MM.1S (cell line): ENCODE data around the gene PRKCA.

Source experiments
- DNase-seq: peaks from one replicate; pipeline ENCODE4 v3.0.0-alpha.2; 2015
- H2AFZ ChIP-seq: fragments of 300-600 bp; sonication (generic); 2 replicates; pipeline ENCODE4 v1.6.0; 2016; ENCODE audit warnings: antibody characterized with exemption, low read length
- H3F3A ChIP-seq: fragments of 300-600 bp; sonication (generic); 2 replicates; pipeline ENCODE4 v1.6.1; 2016; ENCODE audit warnings: mild to moderate bottlenecking, antibody characterized with exemption, low read length, moderate library complexity, mixed read lengths; ENCODE audit not compliant: insufficient read depth
- H3K27ac ChIP-seq: fragments of 300-600 bp; sonication (generic); 2 replicates; pipeline ENCODE4 v1.5.1; 2016; ENCODE audit warnings: mild to moderate bottlenecking, low read length
- H3K27me3 ChIP-seq: fragments of 300-600 bp; sonication (generic); replicated peaks from 2 replicates; pipeline ENCODE4 v1.6.0; 2016; ENCODE audit warnings: low read length; ENCODE audit not compliant: insufficient read depth
- H3K36me3 ChIP-seq: fragments of 300-600 bp; sonication (generic); replicated peaks from 2 replicates; pipeline ENCODE4 v1.6.1; 2016; ENCODE audit warnings: mild to moderate bottlenecking, low read length, mixed read lengths; ENCODE audit not compliant: insufficient read depth
- H3K4me1 ChIP-seq: fragments of 300-600 bp; sonication (generic); 2 replicates; pipeline ENCODE4 v1.6.1; 2016; ENCODE audit warnings: low read length, mixed read lengths
- H3K4me2 ChIP-seq: fragments of 300-600 bp; sonication (generic); 2 replicates; pipeline ENCODE4 v1.6.0; 2016; ENCODE audit warnings: low read depth, low read length
- H3K4me3 ChIP-seq: fragments of 300-600 bp; sonication (generic); 2 replicates; pipeline ENCODE4 v1.5.1; 2016; ENCODE audit warnings: low read length, mixed read lengths
- H3K79me2 ChIP-seq: fragments of 300-600 bp; sonication (generic); 2 replicates; pipeline ENCODE4 v1.6.1; 2016; ENCODE audit warnings: mixed run types, low read length, mixed read lengths
- H3K9ac ChIP-seq: fragments of 300-600 bp; sonication (generic); 2 replicates; pipeline ENCODE4 v1.6.1; 2016; ENCODE audit warnings: low read length, mixed read lengths
- H3K9me2 ChIP-seq: fragments of 300-600 bp; sonication (generic); replicated peaks from 2 replicates; pipeline ENCODE4 v1.6.1; 2016; ENCODE audit warnings: mild to moderate bottlenecking, low read length, mixed read lengths; ENCODE audit not compliant: insufficient read depth
- H3K9me3 ChIP-seq: fragments of 300-600 bp; sonication (generic); replicated peaks from 2 replicates; pipeline ENCODE4 v1.6.1; 2016; ENCODE audit warnings: mild to moderate bottlenecking, low read length, mixed read lengths; ENCODE audit not compliant: insufficient read depth
- H4K20me1 ChIP-seq: fragments of 300-600 bp; sonication (generic); 2 replicates; pipeline ENCODE4 v1.6.1; 2016; ENCODE audit warnings: mild to moderate bottlenecking, low read length, moderate library complexity, mixed read lengths; ENCODE audit not compliant: insufficient read depth
- EZH2 ChIP-seq: fragments of 300-600 bp; sonication (generic); optimal IDR thresholded peaks from 2 replicates; pipeline ENCODE3; 2017; ENCODE audit warnings: low read depth, mild to moderate bottlenecking, antibody characterized with exemption, low read length, mixed read lengths
- EZH2phosphoT487 ChIP-seq: fragments of 300-600 bp; sonication (generic); IDR thresholded peaks from 2 replicates; pipeline ENCODE4 v1.6.1; 2018; ENCODE audit warnings: antibody characterized with exemption, low read length
- TF ChIP-seq, protein P1 (sequence below): fragments of 300-600 bp; sonication (generic); IDR thresholded peaks from 2 replicates; pipeline ENCODE4 v1.5.1; 2016; ENCODE audit warnings: antibody characterized with exemption, low read length, mixed read lengths

Gene PRKCA

DNA sequence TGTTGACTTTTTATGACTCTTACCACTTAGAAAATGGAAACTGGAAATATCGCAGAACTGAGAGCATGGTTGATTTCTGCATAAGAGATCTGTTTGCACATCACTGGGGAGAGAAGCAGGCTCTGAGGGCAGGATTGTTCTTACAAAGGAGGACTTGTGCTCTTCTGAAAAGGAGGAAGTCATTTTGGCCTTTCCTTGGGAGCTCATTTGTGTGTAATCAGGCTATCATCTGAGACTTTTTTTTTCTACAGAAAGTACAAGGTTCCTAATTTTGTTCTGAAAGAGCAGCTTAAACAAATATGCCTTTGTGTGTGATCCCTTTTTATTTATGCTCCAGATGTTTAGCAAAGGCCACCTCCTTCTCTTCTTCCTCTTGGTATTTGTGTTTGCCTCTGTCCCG, 386.8 kb downstream of the PRKCA start:
- H2AFZ ChIP-seq = no peak overlapping the region
- TF ChIP-seq, protein P1, sequence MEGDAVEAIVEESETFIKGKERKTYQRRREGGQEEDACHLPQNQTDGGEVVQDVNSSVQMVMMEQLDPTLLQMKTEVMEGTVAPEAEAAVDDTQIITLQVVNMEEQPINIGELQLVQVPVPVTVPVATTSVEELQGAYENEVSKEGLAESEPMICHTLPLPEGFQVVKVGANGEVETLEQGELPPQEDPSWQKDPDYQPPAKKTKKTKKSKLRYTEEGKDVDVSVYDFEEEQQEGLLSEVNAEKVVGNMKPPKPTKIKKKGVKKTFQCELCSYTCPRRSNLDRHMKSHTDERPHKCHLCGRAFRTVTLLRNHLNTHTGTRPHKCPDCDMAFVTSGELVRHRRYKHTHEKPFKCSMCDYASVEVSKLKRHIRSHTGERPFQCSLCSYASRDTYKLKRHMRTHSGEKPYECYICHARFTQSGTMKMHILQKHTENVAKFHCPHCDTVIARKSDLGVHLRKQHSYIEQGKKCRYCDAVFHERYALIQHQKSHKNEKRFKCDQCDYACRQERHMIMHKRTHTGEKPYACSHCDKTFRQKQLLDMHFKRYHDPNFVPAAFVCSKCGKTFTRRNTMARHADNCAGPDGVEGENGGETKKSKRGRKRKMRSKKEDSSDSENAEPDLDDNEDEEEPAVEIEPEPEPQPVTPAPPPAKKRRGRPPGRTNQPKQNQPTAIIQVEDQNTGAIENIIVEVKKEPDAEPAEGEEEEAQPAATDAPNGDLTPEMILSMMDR = no peak
- TF ChIP-seq EZH2phosphoT487 (no peak), EZH2 (no peak)
- no peaks in the 10 kb centered on the region for H3K4me1 ChIP-seq
- no peaks in the 10 kb centered on the region for H3K9me2 ChIP-seq
- H3K36me3 ChIP-seq = no peaks in the 10 kb centered on the region
- no peaks in the 10 kb centered on the region for H3K27me3 ChIP-seq
- H3K9me3 ChIP-seq = no peaks in the 10 kb centered on the region
- H3K79me2 ChIP-seq = no peaks in the 10 kb centered on the region
- no peak overlapping the region for H3K4me2 ChIP-seq
- no peak overlapping the region for H3K9ac ChIP-seq
- H3K4me3 ChIP-seq = no peak overlapping the region
- no peak for DNase-seq
- no peaks in the 10 kb centered on the region for H4K20me1 ChIP-seq
- no peak overlapping the region for H3K27ac ChIP-seq
- H3F3A ChIP-seq = no peaks in the 10 kb centered on the region

- H3K9me2 ChIP-seq = no peaks in the 10 kb centered on the region
- no peak for DNase-seq
- no peak overlapping the region for H3K4me3 ChIP-seq
- H3K9ac ChIP-seq = no peak overlapping the region
- H3K4me1 ChIP-seq = no peaks in the 10 kb centered on the region
- no peaks in the 10 kb centered on the region for H3K36me3 ChIP-seq
- no peaks in the 10 kb centered on the region for H3K9me3 ChIP-seq
- H3K27me3 ChIP-seq = no peaks in the 10 kb centered on the region
- H3F3A ChIP-seq = no peaks in the 10 kb centered on the region
- H2AFZ ChIP-seq = no peak overlapping the region
- no peaks in the 10 kb centered on the region for H4K20me1 ChIP-seq
- H3K79me2 ChIP-seq = no peaks in the 10 kb centered on the region
- TF ChIP-seq, protein P1 = no peak
- no peak for TF ChIP-seq EZH2phosphoT487
- TF ChIP-seq EZH2 = no peak
- no peak overlapping the region for H3K4me2 ChIP-seq
- no peak overlapping the region for H3K27ac ChIP-seq
Measured at GRCh38 chr17:66690166-66690565, 387.8 kb downstream of the PRKCA start.

GRCh38 chr17:66691644-66692420, 389.4 kb downstream of the PRKCA start:
- Histone ChIP-seq H3K4me3 (no peak overlapping the region), H3K27me3 (no peaks in the 10 kb centered on the region), H2AFZ (no peak overlapping the region), H3K36me3 (no peaks in the 10 kb centered on the region), H4K20me1 (no peaks in the 10 kb centered on the region), H3K79me2 (no peaks in the 10 kb centered on the region), H3K4me2 (no peak overlapping the region), H3F3A (no peaks in the 10 kb centered on the region), H3K4me1 (no peaks in the 10 kb centered on the region), H3K9me3 (no peaks in the 10 kb centered on the region), H3K9ac (no peak overlapping the region), H3K27ac (no peak overlapping the region), H3K9me2 (no peaks in the 10 kb centered on the region)
- TF ChIP-seq EZH2phosphoT487 (no peak), EZH2 (no peak)
- TF ChIP-seq, protein P1 = no peak
- DNase-seq = no peak
